A549 (cell line): ENCODE measurements around the gene GNAS-AS1.

ENCODE experiments used
- CBX8 ChIP-seq: fragments of 200-600 bp; sonication (generic); IDR thresholded peaks from 2 replicates; pipeline ENCODE4 v1.6.1; 2016
- EP300 ChIP-seq, 2 experiments: fragments of >200 bp; sonication (Bioruptor Twin); formaldehyde crosslinking; IDR thresholded peaks; 2 replicates in 1 of 2; 3 replicates in 1 of 2; pipeline ENCODE4 v1.6.1; 2016 to 2017
- HDAC2 ChIP-seq: fragments of 200-600 bp; sonication (generic); IDR thresholded peaks from 2 replicates; pipeline ENCODE4 v1.6.1; 2016
- MAFK ChIP-seq: fragments of 450-650 bp; IDR thresholded peaks from 2 replicates; pipeline ENCODE4 v1.6.1; 2014; ENCODE audit not compliant: partially characterized antibody
- MAZ ChIP-seq: fragments of 150-350 bp; IDR thresholded peaks from 2 replicates; pipeline ENCODE4 v1.6.1; 2014; ENCODE audit warnings: antibody characterized with exemption, low read depth, low read length, borderline replicate concordance
- MYC ChIP-seq: IDR thresholded peaks from 2 replicates; pipeline ENCODE4 v1.6.1; 2012; ENCODE audit warnings: mild to moderate bottlenecking, inconsistent platforms, low read length, improper control_type of control experiment, borderline replicate concordance
- POLR2A ChIP-seq: IDR thresholded peaks from 2 replicates; pipeline ENCODE4 v1.6.1; 2012; ENCODE audit warnings: mild to moderate bottlenecking, low read length
- POLR2AphosphoS2 ChIP-seq: conservative IDR thresholded peaks from 2 replicates; pipeline ENCODE4 v1.6.1; 2012; ENCODE audit warnings: low read length, improper control_type of control experiment, inconsistent platforms
- RAD21 ChIP-seq, 2 experiments: fragments of >200 bp in 1 of 2; sonication (Bioruptor Twin) in 1 of 2; formaldehyde crosslinking in 1 of 2; IDR thresholded peaks in 1 of 2; conservative IDR thresholded peaks in 1 of 2; 2 replicates in 1 of 2; 3 replicates in 1 of 2; pipeline ENCODE4 v1.6.1; 2012 to 2018; ENCODE audit warnings: inconsistent platforms in 1 of 2
- REST ChIP-seq: fragments of 200-600 bp; sonication (generic); IDR thresholded peaks from 2 replicates; pipeline ENCODE4 v1.6.1; 2016; ENCODE audit warnings: antibody characterized with exemption, mild to moderate bottlenecking, moderate library complexity
- SREBF2 ChIP-seq: fragments of 450-650 bp; IDR thresholded peaks from 2 replicates; pipeline ENCODE4 v1.6.1; 2014; ENCODE audit warnings: mild to moderate bottlenecking, moderate library complexity
- ZSCAN20 ChIP-seq: fragments of 250-450 bp; sonication (Bioruptor Pico); IDR thresholded peaks from 2 replicates; pipeline ENCODE4 v1.8.0; 2022; ENCODE audit warnings: mild to moderate bottlenecking, moderate library complexity
- TF ChIP-seq, protein P1 (sequence below): fragments of >200 bp; sonication (Bioruptor Twin); formaldehyde crosslinking; IDR thresholded peaks from 3 replicates; pipeline ENCODE4 v1.5.1; 2016
- TF ChIP-seq, protein P2 (sequence below): IDR thresholded peaks from 2 replicates; pipeline ENCODE4 v1.6.1; 2012

DNA sequence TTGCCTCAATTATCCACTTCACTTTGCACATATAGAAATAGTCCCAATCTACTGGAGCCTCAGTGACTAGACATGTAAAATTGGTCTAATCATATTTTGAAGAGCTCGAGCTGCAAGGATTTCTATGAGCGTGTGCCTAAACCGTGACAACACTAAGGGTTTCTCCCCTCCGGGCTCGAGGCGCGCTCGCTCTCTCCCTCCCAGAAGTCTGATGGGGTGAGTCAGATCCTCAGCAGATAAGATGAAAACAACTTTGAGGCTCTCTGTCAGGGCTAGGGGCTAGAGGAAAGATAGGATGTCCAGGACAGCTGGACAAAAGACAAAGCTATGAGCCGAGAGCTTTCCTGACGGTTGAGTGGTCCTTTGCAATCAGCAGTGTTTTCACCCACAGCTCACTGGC is 16.8 kb downstream of the GNAS-AS1 start:
- TF ChIP-seq, protein P1, sequence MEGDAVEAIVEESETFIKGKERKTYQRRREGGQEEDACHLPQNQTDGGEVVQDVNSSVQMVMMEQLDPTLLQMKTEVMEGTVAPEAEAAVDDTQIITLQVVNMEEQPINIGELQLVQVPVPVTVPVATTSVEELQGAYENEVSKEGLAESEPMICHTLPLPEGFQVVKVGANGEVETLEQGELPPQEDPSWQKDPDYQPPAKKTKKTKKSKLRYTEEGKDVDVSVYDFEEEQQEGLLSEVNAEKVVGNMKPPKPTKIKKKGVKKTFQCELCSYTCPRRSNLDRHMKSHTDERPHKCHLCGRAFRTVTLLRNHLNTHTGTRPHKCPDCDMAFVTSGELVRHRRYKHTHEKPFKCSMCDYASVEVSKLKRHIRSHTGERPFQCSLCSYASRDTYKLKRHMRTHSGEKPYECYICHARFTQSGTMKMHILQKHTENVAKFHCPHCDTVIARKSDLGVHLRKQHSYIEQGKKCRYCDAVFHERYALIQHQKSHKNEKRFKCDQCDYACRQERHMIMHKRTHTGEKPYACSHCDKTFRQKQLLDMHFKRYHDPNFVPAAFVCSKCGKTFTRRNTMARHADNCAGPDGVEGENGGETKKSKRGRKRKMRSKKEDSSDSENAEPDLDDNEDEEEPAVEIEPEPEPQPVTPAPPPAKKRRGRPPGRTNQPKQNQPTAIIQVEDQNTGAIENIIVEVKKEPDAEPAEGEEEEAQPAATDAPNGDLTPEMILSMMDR: no peak
- TF ChIP-seq POLR2A: no peak
- no peak for TF ChIP-seq MYC
- TF ChIP-seq, protein P2, sequence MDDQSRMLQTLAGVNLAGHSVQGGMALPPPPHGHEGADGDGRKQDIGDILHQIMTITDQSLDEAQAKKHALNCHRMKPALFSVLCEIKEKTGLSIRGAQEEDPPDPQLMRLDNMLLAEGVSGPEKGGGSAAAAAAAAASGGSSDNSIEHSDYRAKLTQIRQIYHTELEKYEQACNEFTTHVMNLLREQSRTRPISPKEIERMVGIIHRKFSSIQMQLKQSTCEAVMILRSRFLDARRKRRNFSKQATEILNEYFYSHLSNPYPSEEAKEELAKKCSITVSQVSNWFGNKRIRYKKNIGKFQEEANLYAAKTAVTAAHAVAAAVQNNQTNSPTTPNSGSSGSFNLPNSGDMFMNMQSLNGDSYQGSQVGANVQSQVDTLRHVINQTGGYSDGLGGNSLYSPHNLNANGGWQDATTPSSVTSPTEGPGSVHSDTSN: no peak
- no peak for TF ChIP-seq SREBF2
- TF ChIP-seq MAZ: no peak
- TF ChIP-seq EP300 (IDR thresholded peaks at IDR 0.05): no peak
- no peak for TF ChIP-seq ZSCAN20 (CRISPR knock-in tag)
- no peak for TF ChIP-seq CBX8
- TF ChIP-seq HDAC2: no peak
- no peak for TF ChIP-seq POLR2AphosphoS2
- no peak for TF ChIP-seq REST
- no peak for TF ChIP-seq RAD21 (conservative IDR thresholded peaks at IDR 0.05 in 1 of 2, IDR thresholded peaks at IDR 0.05 in 1 of 2)
- no peak for TF ChIP-seq MAFK
